LNCAP (cell line): ENCODE data around the gene TMEM86B.

ENCODE experiments used
- CTCF ChIP-seq: fragments of 450-650 bp; IDR thresholded peaks from 2 replicates; pipeline ENCODE4 v1.5.1; 2017; ENCODE audit warnings: mild to moderate bottlenecking

TMEM86B gene

GRCh38 chr19:55256562-55257460 is 28.2 kb upstream of the TMEM86B start:
- no peak for TF ChIP-seq CTCF

- no peak for TF ChIP-seq CTCF
Observed at GRCh38 chr19:55255618-55256423, 27.3 kb upstream of the TMEM86B start.

- no peak for TF ChIP-seq CTCF
Observed at GRCh38 chr19:55254625-55254977, 26.0 kb upstream of the TMEM86B start.

GRCh38 chr19:55253842-55254624 is 25.5 kb upstream of the TMEM86B start:
- no peak for TF ChIP-seq CTCF

- no peak for TF ChIP-seq CTCF
Observed at GRCh38 chr19:55252760-55253663, 24.4 kb upstream of the TMEM86B start.

- TF ChIP-seq CTCF = no peak
Observed at GRCh38 chr19:55251341-55252081, 22.9 kb upstream of the TMEM86B start.
